OCI-M1 (cell line): ENCODE measurements around the gene FPR1.

ENCODE experiments used
- DNase-seq: peaks from one replicate; lab custom pipeline; 2025; lab: John Stamatoyannopoulos, UW

FPR1 gene

GRCh38 chr19:51751655-51752054 lies at the start of gene FPR1:
Gene FPR1 (minus strand): TSS chr19:51751878. CDS start chr19:51746994, 4,884 bp downstream.
- no peak for DNase-seq

GRCh38 chr19:51800473-51801244 lies 49.0 kb upstream of the FPR1 start:
- peak; percentile 99 for DNase-seq

GRCh38 chr19:51799774-51800472 lies 48.2 kb upstream of the FPR1 start:
- DNase-seq: peak; percentile 75

- DNase-seq: peak; percentile 93
These were observed 47.5 kb upstream of the FPR1 start for GRCh38 chr19:51799034-51799773.

- DNase-seq: no peak
These were observed 46.4 kb upstream of the FPR1 start for GRCh38 chr19:51798062-51798461.

- peak; percentile 72 for DNase-seq
These were observed 45.8 kb upstream of the FPR1 start for GRCh38 chr19:51797480-51797879.

- DNase-seq: peak; percentile 99
These were observed 44.6 kb upstream of the FPR1 start for GRCh38 chr19:51796195-51796679.

- DNase-seq: peak; percentile 67
These were observed 43.3 kb upstream of the FPR1 start, which contains the start of gene FPR3 for GRCh38 chr19:51794885-51795490. Gene FPR3 (plus strand): TSS chr19:51795157. CDS start chr19:51823749, 28,592 bp downstream.

GRCh38 chr19:51793994-51794393 lies 42.3 kb upstream of the FPR1 start:
- DNase-seq: no peak

- no peak for DNase-seq
These were observed 41.3 kb upstream of the FPR1 start for GRCh38 chr19:51792932-51793331.

GRCh38 chr19:51789061-51789795 lies 37.5 kb upstream of the FPR1 start:
- DNase-seq: no peak

GRCh38 chr19:51788029-51788428 lies 36.4 kb upstream of the FPR1 start:
- no peak for DNase-seq

- peak; percentile 53 for DNase-seq
These were observed 35.2 kb upstream of the FPR1 start for GRCh38 chr19:51786646-51787494.

GRCh38 chr19:51784922-51785690 lies 33.4 kb upstream of the FPR1 start:
- peak; percentile 98 for DNase-seq

GRCh38 chr19:51784109-51784785 lies 32.6 kb upstream of the FPR1 start:
- no peak for DNase-seq

GRCh38 chr19:51783372-51783771 lies 31.7 kb upstream of the FPR1 start:
- DNase-seq: peak; percentile 95

GRCh38 chr19:51781999-51782398 lies 30.3 kb upstream of the FPR1 start:
- DNase-seq: no peak

- peak; percentile 27 for DNase-seq
These were observed 28.6 kb upstream of the FPR1 start for GRCh38 chr19:51780270-51780669.

GRCh38 chr19:51779703-51780102 lies 28.0 kb upstream of the FPR1 start:
- DNase-seq: no peak
